ENCODE data around the gene FGD5.
"Not testable (repeated sequence)": the region's sequence is repeated elsewhere in the genome, so short reads cannot be mapped to it uniquely, and the experiment has no call there.

Gene FGD5

DNA sequence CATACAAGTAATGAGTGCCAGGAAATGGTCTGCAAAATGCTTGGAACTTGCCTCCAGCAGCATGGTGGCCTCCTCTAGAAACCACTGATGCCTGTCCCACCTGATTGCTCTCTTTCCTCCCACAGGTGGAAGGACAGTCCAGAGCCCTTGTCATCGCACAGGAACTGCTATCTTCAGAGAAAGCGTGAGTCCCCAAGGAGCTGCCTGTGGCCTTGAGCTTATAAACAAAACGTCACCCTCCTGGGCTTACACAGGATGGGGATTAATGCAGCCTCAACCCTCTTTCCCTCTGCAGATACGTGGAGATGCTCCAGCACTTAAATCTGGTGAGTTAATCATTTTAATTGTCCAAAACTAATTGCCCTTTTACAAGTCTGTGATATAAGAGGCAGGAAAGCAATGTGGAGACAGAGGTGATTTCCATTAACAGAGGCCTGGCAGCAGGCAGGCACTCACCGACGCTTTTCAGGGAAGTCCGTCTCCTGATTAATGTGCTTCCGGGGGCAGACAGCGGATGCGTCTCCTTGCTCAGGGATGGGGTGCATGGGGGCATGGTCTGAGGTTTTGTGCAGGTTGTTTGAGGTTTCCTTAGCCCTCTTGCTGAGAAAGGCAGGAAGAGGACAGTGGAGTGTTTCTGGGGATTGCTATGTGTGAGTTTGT is 61.8 kb downstream of the FGD5 start:
- DNase-seq: no peak

DNA sequence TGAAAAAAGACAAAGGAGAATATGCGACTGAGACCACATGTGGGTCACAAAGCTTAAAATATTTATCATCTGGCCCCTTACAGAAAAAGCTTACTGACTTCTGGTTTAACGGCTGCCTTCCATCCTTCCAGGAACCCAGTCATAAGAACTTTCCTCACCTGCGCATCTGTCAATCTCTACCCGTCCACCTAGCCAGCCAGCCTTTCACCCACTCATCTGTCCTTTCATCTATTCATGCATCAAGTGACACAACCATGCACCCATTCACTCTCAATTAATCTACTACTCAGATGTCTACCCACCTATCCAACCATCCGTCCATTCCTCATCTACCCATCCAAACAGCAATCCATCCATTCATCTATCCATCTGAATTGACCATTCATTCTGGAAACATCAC is 64.5 kb downstream of the FGD5 start:
- no peak for DNase-seq

DNA sequence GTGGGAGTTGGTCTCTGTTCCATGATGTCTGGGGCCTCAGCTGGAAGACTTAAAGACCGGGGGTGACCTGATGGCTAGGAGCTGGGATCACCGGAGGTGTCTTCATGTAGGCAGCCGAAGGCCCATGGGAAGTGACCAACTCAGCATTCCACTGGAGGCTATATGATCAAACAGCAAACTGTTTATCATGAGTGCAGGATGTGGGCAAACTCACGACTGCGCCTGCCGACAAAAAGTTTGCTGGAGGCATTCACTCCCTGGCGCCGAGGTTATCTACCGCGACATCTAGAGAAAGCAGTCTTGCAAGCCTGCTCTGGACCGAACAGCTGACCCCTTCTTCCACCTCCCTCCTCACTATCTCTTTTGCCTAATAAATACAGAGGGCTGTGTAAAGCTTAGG is 65.9 kb downstream of the FGD5 start:
- no peak for DNase-seq

DNA sequence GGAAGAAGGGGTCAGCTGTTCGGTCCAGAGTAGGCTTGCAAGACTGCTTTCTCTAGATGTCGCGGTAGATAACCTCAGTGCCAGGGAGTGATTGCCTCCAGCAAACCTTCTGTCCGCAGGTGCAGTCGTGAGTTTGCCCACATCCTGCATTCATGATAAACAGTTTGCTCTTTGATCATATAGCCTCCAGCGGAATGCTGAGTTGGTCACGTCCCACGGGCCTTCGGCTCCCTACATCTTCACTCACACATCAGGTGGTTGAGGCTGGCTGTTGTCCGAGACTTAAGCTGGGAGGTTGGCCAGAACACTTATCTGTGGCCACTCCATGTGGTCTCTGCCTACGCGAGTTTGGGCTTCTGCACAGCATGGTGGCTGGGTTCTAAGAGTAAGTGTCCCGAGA is 66.5 kb downstream of the FGD5 start:
- DNase-seq: no peak

DNA sequence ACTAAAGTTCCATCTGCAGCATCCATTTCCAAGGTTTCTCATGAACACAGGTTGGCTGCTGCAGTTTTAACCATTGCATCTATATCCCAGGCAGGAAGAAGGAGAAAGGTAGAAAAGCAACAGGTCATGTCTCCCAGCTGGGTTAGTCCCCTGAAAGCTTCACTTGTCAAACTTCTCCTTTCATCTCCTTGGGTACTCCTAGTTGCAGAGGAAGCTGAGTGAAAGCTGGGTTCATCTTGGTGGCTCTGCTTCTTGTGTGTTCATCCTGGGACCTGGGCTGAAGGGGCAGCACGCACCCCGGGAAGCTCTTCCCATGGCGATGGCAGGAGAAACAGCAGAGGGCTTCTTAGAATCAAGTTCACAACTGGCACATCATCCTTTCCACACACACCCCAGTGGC is 67.3 kb downstream of the FGD5 start:
- no peak for DNase-seq

DNA sequence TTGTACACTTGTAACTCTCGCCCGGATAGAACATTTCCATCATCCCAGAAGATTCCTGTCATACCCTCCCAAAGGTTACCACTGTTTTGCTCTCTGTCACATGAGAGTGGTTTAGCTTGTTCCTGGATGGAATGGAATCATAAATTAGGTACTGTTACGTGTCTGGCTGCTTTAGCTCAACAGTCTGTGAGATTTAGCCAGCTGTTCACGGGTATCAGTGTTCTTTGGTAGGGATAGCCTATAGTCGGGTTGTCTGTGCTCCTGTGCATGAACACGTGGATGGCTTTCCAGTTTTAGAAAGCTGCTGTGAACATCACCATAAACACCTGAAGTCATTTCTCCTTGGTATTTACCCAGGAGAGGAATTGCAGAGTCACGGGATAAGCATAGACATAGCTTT is 70.4 kb downstream of the FGD5 start:
- DNase-seq: no peak

DNA sequence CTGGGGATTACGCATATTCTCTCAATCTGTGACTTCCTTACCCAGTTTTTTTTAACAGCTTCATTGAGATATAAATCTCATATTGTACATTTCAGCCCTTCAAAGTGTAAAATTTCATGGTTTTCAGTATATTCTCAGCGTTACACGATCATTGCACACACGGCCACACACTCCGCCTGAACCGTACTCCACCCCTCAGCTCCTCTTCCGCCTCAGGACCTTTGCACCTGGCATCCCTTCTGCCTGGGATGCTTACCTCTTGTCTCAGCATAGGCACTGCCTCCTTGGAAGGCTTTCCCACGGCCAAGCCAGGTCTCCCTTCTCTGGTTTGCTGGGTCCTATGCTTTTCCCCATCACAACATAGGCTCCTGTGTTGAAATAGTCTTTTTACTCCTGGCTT is 71.2 kb downstream of the FGD5 start:
- DNase-seq: no peak

DNA sequence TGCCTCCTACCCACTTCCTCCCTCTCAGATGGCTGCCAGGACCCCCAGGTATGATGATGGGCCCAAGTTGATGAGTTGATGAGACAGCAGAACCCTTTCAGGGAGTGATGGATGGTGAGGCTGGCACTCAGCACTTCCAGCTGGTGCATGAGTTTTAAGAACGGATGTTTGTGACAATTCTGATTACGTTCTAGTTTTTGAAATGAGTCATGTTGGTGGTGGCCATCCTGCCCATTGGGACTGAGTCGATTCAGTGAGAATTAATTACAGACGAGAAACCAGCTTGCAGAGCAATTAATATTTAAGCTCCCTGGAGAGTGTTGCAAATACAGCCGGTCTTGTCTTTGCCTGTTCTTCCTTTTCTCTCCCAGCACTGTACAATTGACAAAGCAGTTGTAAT is 71.7 kb downstream of the FGD5 start:
- DNase-seq: no peak

DNA sequence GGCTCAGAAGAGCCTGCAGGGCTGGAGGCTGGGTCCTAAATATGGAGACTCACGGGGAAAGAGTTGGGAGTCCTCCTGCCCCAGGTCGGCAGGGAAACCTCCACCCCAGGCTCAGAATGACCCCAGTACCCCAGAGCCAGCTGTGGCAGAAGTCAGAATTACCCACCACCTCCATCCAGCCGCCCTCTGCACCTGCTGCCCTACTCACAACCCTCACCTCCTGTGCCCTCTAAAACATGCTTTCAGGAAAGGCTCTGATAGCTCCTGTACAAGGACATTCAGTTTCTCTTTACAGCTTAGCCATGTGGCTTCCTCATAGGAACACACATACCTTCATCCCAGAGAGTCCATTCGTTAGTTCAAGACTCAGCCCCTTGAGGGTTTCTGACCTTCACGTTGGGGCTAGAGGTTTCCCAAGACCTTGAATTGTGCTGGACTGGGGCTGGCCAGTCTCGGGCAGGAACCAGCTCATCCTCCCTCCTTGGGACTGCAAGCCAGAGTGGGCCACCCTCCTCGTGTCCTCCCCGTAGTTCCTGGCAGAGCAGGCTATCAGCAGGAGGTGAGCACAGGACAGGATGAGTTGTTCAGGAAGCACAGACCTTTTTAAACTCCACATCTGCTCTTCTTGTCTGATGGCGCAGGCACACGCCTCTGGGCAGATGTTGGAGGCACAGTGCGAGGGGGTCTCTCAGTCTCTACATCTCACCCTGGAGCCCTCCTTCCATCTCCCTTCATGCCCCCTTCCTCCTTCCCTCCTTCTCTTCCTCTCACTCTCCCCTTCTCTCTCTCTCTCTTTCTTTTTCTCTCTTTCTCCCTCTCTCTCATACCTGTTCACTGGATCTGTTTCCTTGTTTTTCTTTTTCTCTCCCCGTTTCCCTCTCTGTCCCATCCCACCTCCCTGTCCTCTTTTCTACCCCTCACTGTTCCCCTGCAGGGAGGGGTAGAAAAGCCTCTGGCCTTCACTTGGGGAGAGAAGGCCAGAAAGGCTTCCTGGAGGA is 72.7 kb downstream of the FGD5 start:
- DNase-seq: no peak

DNA sequence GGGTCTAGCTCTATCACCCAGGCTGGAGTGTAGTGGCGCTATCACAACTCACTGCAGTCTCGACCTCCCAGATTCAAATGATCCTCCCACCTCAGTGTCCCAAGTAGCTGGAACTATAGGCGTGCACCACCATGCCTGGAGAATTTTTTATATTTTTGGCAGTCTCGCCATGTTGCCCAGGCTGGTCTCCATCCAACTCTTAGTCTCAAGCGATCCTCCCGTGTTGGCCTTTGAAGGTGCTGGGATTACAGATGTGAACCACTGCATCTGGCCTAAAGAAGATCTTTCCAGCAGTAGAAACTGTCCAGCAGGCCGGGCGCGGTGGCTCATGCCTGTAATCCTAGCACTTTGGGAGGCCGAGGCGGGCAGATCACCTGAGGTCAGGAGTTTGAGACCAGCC is 73.5 kb downstream of the FGD5 start:
- no peak for DNase-seq

DNA sequence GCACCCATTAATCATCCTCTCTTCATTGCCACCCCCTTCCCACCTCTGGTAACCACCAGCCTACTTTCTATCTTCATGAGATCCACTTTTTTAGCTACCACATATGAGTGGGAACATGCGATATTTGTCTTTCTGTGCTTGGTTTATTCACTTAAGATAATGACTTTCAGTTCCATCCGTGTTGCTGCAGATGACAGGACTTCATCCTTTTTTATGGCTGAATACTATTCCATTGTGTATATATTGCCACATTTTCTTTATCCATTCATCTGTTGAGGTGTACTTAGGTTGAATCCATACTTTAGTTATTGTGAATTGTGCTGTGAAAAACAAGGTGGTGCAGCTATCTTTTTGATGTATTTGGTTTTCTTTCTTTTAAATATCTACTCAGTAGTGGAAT is 75.3 kb downstream of the FGD5 start:
- DNase-seq: no peak

DNA sequence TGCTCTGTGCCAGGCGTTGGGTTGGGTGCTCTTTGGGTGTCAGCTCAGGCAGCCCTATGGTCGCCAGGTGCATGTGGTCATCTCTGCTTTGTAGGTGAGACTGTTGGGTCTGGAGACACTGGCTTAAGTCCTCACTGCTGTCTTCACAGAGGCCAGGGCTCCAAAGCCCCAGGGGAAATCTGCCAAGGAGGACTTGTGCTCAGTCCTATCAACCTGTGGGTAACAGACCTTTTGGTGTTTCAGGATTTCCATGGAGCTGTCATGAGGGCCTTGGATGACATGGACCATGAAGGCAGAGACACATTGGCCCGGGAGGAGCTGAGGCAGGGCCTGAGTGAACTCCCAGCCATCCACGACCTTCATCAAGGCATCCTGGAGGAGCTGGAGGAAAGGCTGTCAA is 78.5 kb downstream of the FGD5 start:
- DNase-seq: no peak

DNA sequence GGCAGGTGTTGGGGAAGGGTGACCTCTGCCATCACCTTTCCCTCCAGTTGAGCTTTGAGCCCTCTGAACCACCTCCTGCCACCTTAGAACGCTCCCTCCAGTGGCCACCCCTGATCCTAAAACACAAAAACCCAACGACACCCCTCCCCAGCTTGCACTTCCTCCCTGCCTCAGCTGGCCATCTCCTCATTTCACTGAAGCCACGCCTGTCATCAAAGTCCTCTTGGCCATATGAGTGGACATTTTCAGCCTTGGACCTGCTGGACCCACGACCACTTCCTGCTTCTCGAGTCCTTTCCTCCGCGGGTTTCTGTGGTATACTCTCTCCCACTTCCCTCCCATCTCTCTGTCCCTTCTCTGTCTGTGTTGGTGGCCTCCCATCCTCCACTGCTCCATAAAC is 80.2 kb downstream of the FGD5 start:
- no peak for DNase-seq

DNA sequence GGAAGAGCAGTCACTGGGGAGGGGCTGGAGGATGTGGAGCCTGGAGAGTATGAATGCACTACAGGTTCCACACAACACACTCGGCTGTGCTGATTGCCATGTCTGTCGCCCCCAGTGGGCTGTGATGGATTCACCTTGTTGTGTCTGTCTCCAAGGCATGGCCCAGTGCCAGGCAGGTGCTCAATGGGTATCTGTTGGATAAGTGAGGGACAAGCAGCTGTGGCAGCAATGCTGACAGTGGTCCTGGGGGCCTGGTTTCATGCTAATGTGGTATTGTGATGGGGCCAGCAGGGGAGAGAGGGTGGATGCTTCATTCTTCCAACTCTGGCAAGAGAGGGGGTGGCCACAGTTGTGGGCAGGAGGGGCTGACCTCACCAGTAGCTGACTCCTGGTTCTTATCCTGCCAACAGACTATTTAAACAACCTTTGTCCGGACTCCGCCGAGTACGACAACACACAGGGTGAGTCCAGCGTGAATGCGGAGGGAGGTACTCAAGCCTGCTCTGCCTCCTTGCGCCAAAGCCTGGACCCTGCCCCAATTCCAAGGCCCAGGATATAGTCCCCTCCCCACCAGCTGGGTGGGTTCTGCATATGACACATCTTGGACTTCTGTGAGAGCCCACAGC is 81.3 kb downstream of the FGD5 start:
- no peak for DNase-seq

DNA sequence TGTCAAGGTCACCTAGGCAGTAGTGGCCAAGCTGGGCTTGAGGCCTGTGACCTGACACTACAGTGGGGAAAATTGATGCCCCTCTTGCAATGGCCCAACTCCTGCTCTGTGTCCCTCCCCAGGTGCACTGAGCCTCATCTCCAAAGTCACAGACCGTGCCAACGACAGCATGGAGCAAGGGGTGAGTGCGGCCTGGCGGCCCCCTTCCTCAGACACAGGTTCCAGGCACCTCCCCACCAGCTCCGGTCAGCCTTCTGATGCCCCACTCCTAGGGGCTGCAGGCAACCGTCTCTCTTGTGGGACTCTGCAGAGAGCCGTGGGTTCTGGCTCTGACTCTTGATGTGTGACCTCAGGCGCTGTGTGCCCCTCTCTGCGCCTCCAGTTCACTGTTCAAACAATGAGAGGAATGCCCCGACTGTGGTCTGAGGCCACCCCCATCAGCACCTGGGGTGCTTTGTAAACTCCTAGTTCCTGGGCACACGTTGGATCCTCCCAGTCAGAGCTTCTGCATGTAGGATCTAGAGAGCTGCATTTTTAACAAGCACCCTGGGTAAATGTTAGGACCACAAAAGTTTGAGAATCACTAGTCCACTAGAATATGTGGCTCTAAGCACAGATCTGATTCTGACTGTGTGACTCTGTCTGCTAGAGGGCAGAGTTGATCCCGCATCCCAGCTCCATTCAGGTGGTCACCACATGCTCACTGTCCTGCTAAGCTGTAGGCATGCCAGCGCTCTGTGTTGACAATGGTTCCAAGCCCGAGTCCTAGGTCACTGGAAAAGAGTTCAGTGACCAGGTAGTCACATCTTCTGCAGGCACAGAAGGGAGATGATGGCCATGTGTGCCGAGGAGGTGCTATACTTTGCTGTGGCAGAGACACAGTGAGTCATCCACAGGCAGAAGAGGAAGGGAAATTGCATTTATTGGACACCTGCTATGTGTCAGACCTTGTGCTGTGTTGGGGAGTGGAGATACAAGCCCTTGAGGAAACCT is 82.4 kb downstream of the FGD5 start:
- DNase-seq: no peak

DNA sequence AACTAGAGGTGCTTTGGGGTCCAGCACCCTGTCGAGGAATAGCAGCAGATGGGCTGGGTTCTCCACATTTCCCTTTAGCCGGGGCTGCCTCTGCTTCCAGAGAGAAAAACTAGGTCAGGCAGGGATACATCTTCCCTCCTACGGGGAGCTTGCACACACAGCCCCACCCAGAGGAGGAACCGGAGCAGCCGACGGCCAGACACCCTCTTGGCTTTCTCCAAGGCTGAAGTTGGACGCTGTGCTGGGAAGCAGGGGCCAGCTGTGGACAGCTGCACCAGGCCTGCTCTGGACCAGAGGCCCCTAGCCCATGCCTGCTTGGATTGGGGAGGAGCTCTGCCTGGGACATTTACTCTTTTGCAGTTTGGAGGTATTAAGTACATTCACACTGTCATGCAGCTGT is 84.0 kb downstream of the FGD5 start:
- DNase-seq: no peak

DNA sequence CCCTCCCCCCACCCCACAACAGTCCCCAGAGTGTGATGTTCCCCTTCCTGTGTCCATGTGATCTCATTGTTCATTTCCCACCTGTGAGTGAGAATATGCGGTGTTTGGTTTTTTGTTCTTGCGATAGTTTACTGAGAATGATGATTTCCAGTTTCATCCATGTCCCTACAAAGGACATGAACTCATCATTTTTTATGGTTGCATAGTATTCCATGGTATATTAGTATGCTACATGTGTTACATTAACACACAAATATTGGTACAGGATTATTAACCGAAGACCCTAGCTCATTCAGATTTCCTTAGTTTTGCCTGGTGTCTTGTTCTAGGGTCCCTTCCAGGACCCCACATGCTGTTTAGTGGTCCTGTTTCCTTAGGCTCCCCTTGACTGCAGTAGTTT is 84.7 kb downstream of the FGD5 start:
- DNase-seq: not testable (repeated sequence)

DNA sequence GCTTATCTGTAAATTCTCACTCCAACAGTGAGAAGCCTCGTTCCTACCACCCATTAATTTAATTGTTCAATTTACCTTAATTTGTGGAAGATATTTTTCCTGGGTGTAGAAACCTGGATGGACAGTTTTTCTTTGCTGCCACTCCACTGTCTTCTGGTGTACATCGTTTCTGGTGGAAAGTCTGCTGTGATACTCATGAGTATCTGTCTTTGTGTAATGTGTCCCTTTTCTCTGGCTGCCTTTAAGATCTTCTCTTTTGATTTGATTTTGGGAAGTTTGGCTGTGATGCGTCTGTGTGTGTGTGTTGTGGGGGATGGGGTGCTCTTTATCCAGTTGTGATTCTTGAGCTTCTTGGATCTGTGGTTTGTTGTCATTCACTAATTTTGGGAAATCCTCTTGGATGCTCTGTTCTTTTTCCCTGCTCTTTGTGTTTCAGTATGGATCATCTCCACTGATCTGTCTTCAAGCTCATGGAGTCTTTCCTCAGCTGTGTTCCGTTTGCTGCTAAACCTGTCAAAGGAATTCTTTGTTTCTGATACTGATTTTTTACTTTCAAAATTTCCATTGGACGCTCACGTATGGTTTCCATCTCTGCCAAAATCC is 86.4 kb downstream of the FGD5 start:
- DNase-seq: no peak

DNA sequence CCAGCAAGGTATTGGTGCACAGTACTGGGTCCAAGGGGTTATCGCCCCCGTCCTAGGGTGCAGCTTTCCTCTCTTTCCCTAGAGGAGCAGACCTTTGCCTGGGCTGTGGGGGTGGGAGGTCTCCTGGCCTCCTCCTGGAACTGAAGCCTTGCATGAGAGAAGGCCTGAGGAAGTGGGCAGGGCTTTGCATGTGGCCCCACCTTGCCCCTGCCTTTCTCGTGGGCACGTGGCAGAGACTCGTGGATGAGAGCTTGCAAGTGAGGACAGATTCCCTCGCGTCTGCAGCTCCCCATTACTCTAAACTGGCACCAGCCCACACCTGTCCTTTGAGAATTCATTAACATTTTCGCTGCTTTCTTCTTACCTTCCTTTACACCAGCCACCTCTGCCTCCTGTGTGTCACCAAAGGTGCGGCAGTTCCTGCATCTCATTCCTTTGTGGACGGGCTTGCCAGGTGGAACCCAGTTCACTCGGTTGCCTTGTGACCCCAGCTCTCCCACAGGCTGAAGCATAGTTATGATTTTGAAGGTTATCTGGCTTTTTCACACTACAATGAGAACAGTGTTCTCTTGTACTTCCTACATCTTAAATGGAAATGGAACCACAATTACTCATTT is 87.7 kb downstream of the FGD5 start:
- no peak for DNase-seq

DNA sequence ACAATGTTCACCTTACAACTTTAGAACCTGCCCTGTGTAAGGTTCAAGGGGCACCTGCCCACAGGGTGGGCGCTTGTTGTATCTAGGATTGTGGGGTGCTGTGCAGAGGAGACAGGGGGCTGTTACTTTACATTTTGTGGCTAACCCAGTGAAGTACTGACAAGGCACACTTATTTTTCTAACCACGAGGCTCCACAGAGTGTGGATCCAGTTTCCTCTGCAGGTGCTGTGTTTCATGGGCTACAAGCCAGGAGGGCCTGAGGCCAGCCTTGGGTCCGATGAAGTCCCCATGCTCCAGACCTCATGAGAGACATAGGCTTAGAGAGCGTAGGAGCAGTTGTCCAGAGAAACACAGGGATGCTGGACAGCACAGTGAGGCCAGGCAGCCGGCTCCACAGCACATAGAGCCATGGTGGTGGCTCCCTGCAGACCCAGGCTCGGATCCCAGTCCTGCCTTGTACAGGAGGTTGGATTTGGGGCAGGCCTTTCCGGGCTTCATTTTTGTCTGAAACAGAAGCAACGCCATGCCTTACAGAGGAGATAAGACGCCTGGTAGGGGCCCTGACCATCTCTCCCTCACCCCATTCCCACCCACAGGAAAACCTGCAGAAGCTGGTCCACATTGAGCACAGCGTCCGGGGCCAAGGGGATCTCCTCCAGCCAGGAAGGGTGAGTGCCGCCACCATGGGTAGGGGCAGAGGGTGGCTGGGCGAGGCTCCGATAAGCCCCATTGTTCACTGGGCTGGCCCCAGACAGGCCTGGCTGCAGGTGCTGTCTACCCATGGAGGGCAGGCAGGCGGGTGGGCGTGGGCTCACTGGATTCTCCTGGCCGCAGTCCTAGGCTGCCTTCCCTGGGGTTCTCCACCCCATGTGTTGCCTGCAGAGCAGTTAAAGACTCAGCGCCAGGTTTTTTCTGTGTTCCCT is 88.5 kb downstream of the FGD5 start:
- DNase-seq: no peak

DNA sequence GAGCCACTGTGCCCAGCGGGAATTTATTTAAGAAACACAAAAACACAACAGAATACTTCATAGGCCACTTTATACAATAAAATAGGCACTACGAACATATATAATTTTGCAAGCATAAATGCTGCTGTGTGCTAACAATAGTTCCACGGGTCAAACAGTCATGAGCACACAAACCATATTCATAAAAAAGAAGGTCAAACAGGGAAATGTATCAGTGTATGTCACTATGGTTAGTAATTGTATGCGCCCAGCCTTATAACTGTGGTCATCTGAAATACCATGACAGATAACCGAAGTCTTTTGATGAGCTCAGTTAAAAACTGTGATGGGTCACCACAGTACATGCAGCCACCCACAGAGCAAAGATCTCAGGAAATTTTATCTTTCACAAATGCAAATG is 90.5 kb downstream of the FGD5 start:
- DNase-seq: no peak

Data from NCI-H1105 treated with DMSO at 0.1 percent for 48 hours (cell line).